GM21737 (cell line): ENCODE measurements around the gene SUFU.
A peak's percentile ranks its signal among the peaks of the same experiment; 100 is the strongest.
"Not testable (repeated sequence)": the region's sequence is repeated elsewhere in the genome, so short reads cannot be mapped to it uniquely, and the experiment has no call there.

Source experiments
- ATAC-seq: cut with Tn5 transposase; IDR thresholded peaks from one replicate; pipeline ENCODE4 v1.9.1; 2021; ENCODE audit warnings: mild to moderate bottlenecking, moderate library complexity; ENCODE audit not compliant: unreplicated experiment

SUFU gene

DNA sequence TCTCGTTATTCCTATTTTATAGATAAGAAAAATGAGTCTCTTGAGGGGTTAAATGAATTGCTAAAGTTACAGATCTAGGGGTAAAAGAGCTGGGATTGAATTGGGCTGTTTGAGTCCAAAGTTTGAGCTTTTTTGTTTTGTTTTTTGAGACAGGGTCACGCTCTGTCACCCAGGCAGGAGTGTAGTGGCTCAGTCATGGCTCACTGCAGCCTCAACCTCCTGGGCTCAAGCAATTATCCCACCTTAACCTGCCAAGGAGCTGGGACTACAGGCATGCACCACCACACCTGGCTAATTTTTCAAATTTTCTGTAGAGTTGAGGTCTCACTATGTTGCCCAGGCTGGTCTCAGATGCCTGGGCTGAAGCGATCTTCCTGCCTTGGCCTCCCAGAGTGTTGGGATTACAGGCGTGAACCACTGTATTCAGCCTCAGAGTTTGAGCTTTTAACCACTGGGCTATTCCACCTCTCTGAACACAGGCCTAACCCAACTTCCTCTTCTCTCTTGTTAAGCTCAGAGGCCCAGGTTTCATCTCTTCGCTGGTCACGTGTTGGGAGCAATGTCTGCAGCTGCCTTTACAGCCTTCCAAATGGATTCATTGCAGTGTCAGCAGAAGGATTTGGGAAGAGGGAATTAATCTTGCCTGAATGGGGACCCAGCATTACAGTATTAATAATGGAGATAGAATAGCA lies 8.0 kb downstream of the SUFU start:
- ATAC-seq: peak; percentile 76

DNA sequence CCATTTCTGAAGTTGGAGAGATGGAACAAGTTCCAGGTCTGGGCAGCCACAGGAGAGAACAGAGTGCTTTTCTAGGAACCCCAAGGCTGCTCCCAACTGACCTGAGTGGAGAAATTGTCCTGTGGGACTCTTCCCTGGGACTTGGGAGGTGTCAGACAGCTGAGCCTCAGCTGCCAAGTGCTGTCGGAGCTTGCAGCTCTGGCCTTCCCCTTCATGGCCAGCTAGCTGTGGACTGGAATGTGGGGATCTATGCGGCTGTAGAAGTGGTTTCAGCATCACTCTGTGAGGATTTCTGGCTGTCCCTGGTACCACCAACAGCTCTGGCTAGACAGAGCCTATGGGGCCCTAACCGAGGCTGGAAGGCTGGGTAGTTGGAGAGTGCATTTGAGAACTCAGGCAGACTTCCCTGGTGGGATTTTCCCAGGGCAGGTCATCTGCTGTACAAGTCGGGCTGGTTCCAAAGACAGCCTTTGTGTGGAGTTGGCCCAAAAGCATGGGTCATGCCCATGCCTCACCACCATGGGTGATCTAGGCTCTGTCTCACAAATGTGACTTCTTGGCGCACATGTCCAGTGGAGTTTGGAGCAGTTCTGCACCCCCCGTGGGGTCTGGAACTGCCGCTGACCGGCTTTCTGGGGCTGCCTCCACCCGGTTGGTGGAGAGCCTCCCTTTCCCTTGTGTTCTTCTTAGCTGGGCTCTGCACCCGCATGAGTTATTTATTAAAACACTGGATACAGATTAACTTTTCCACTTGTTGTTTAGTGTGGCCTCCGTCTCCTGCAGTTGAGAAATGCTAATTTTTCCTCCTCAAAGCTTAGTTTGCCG lies 10.9 kb downstream of the SUFU start:
- ATAC-seq: no peak

DNA sequence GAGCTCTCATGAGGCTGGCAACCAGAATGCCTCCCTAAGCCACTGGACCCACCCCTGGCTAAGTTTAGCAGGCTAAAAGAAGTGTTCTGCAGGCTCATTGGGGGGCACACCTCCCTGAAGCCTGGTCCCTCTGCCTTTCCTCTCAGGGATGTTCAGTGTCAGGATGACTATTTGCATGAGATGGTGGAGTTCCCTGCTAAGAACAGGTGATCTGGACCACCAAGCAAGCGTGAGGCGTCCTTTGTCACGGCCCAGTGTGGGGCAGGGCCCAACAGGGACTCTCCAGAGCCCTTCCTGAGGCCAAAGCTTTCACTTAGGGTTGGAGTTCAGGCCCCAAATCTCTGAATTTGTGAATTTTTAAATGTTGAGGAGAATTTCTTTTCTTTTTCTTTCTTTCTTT lies 12.0 kb downstream of the SUFU start:
- no peak for ATAC-seq

DNA sequence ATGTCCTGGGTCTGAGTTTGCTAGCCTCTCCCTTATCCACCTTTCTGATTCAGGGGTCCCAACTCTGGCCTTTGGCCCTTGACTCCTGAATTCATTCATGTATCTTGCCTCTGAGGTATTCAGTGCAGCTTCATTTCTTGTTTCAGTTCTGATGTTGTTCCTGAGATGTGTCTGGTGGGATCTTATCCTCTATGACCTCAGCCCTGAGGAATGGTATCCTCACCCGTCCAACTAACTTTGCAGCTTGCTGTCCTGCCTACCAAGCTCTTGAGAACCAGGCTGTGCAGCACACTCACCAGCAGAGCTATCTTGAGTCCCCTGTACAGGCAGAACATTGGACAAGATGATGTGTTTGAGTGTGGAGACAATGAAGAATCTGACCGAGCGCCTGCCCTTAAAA lies 13.8 kb downstream of the SUFU start:
- no peak for ATAC-seq

DNA sequence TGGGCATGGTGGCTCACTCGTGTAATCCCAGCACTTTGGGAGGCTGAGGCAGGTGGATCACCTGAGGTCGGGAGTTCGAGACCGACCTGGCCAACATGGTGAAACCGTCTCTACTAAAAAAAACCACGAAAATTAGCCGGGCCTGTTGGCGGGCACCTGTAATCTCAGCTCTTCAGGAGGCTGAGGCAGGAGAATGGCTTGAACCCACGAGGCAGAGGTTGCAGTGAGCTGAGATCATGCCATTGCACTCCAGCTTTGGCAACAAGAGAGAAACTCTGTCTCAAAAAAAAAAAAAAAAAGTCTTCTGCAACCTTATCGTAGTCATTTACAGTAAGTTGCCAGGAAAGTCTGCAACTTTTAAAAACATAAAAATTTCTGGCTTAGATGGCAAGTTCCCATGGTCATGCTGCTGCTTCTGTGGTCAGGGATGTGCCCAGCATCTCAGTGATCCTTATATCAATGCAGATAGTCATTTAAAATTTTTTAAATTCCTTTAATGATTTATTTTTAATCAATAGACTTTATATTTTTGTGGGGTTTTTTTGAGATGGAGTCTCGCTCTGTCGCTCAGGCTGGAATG lies 15.6 kb downstream of the SUFU start:
- no peak for ATAC-seq

DNA sequence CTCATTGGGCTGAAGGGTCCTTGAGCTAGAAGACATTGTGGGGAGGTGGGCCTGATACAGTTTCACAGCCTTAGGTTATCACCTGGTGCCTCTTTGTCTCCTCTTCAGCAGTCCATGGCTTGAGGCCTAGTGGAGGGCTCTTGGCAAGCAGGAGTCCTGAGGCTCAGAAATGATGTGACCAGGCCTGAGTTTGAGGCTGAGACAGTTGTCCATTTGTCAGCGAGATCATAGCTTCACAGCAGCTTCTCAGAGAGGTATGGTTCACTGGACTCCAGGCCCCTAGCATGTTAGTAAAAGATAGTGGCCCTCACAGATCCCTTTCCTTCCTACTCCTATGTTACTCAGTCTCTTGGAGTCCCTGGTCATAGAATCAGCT lies 19.1 kb downstream of the SUFU start:
- ATAC-seq: no peak

DNA sequence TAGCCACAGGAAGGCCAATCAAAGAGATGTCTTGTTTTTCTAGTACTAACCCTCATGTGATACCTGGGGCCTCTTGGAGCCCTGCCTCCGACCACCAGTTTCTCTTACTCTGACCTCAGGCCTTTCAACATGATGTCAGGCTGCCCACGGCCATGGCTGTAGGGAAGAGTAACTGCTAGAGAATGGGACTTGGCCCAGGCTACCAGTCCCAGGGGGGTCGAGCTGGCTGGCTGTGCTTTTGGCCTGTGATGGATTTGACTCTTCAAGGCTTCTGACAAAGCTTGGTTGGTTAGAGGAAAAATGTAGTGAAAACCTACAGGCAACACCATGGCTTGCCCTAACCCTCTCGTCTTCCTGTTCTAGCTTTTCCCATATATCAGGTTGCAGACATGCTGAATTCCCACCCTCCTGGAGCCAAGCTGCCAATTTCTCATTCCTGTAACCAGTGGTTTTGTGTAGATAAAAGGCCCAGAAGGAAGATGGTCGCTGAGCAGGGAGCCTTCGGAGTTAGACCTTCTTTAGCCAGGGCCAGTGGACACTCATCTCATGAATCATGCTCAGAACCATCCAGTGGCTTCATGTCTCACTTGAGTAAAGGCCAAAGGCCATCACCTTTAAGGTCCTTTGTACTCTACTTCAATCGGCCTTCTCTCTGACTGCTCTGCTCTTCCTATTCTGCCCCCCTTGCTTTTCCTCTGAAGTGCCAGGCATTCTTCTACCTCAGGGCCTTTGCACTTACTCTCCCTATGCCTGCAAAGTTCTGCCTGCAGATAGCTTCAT lies 19.7 kb downstream of the SUFU start:
- no peak for ATAC-seq

DNA sequence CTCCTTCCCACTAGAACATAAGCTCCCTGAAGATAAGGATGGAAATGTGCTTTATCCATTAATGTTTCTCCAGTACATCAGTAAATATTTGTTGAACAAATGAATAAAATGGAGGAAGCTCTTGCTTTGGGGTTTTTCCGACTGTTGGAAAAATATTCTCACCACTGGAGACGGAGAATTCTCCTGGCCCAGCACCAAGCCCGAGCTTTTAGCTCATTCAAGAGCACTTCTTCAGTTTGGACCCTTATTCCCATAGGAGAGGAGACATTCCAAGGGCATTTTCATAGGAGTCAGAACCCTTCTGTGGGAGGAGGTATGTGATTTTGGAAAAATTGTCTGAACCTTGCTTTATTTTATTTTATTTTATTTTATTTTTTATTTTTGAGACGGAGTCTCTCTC lies 21.0 kb downstream of the SUFU start:
- no peak for ATAC-seq

DNA sequence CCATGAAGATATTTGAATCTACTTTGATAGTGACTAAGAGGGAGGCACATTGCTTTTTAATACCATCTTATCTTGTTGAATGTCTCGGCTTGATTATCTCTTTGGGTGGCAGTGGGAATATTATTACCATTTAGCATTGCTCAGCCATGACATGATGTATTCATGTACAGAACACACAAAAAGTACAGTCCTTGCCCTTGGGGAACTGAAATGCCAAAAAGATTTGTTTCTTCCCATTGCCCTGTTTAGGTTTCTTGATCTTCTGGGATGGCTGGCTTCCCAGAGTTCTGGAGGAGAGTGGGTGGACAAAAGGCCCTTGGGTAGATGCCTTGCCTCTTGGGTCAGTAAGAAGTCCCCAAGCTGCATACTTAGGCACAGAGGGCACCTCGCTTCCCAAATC lies 23.8 kb downstream of the SUFU start:
- ATAC-seq: no peak

DNA sequence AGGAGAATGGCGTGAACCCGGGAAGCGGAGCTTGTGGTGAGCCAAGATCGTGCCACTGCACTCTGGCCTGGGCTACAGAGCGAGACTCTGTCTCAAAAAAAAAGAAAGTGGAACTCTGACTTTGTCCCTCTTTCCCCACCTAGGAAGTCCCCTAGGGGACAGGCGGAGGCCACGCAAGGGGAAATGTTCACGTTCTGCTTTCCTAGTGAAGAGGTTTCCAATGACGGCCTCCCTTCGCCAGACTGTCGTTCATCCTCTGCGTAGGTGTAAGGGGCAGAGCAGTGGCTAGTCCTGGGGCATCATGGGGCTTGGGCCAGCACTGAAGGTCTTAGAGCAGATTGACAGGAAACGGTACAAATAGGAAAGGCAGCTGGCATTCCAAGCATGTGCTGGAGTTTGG lies 30.6 kb downstream of the SUFU start:
- ATAC-seq: no peak

DNA sequence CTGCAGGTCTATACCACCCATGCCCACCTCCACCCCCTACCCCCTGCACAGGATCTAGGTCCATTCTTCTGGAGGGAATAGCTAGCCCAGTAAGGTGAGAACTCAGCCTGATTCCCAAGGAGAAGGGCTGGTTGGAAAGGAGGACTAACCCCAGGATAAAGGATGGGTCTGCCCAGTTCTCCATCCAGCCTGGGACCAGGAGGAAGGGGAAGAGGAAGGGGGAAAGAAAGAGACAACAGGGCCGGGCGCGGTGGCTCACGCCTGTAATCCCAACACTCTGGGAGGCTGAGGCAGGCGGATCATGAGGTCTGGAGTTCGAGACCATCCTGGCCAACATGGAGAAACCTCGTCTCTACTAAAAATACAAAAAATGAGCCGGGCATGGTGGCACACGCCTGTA lies 31.2 kb downstream of the SUFU start:
- not testable (repeated sequence) for ATAC-seq

DNA sequence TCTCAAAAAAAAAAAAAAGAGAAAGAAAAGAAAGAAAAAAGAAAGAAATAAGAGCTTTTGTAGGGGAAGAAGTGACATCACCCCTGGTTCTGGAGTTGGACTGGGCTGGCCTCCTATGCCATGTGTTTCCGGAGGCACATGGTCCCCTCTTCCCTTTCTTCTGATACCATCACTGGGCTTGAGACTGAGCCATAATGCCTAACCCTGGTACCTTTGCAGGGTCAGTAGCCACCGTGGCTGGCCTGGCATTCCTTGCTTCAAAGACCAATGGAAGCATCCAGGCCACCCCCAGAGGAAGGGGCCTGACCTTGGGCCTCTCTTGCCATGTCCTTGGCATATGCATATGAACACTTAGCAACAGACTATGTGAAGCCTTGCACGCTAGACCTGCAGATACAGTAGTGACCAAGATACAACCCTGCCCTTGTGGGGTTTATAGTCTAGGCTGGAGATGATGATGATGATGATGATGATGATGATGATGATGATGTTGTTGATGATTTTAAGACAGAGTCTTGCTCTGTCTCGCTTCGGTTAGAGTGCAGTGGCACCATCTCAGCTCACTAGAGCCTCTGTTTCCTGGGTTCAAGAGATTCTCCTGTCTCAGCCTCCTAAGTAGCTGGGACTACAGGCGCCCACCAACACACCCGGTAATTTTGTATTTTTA lies 31.8 kb downstream of the SUFU start:
- no peak for ATAC-seq

DNA sequence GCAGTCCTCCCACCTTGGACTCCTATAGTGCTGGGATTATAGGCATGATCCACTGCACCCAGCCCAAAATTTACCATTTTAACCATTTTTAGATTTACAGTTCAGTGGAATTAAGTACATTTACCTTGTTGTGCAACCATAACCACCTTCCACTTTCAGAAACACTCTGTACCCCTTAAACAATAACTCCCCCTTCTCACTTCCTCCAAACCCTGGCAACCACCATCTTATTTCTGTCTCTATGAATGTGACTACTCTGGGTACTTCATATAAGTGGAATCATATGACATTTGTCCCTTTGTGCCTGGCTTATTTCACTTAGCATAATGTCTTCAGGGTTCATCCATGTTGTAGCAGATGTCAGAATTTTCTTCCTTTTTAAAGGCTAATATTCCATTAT lies 33.6 kb downstream of the SUFU start:
- no peak for ATAC-seq

DNA sequence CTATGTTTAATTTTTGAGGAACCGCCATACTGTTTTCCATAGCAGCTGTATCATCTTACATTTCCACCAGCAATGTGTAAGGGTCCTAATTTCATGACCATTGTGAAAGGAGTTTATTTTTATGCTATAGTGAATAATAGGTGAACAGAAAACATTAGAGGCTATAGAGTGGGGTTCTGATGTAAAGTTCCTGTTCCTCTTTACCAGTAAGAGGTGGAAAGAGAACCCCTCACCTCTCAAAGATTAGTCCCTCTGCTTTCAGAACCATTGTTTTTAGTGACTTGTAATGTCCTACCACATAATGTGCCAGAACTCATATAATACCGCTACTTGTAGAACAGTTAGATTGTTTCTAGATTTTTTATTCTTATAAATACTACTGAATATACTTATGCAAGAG lies 34.2 kb downstream of the SUFU start:
- ATAC-seq: no peak

DNA sequence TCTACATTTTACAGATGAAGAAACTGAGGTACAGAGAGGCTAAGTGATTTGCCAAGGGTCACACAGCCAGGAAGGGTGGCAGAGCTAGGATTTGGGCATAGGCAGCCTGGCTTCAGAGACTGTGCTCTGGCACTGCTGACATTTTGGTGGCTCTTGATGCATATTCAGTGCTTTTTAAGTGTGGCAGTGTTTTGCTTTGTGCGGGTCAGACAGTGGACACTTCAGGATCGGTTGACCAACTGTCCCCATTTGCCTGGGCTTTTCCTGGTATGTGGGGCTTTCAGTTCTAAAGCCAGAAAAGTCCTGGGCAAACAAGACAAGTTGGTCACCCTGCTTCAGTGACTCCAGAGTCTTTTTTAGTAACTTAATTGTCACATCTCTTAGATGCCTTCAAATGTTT lies 35.0 kb downstream of the SUFU start:
- no peak for ATAC-seq

DNA sequence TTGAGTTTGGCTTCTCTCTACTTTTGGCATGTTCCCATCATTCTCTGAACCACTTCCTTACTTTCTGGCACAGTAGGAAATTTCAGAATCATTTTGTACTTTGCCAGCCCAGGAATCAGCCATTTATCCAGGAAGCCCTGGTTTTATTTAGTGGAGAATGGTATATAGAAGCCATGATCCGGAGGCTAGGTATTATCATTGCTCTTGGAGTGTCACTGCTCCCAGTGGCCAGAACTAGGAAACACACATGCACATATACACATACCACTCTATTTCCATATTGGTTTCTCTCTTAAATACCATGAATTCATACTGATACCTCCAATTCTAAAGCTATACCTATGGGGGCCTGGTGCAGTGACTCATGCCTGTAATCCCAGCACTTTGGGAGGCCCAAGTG lies 36.3 kb downstream of the SUFU start:
- ATAC-seq: no peak

DNA sequence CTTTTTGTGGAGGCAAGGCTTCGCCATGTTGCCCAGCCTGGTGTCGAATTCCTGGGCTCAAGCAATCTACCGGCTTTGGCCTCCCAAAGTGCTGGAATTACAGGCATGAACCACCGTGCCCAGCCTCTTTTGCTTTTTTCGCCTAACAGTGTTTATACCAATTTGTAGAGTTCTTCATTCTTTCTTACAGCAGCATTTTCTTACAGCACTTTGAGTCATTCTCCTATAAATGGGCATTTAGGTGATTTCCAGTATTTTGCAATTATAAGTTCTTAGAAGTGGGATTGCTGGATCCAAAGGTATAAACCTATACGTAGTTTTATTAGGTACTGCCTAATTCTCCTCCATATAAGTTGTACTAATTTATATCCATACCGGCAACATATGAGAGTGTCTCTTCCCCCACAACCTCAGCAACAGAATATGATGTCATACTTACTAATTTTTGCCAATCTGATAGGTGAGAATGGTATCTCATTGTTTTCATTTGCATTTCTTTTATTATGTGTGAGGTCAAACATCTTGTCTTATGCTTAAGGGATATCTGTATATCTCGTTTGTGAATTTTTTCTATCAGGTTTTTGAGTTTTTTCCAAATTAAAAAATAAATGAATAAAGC lies 39.1 kb downstream of the SUFU start:
- ATAC-seq: no peak

DNA sequence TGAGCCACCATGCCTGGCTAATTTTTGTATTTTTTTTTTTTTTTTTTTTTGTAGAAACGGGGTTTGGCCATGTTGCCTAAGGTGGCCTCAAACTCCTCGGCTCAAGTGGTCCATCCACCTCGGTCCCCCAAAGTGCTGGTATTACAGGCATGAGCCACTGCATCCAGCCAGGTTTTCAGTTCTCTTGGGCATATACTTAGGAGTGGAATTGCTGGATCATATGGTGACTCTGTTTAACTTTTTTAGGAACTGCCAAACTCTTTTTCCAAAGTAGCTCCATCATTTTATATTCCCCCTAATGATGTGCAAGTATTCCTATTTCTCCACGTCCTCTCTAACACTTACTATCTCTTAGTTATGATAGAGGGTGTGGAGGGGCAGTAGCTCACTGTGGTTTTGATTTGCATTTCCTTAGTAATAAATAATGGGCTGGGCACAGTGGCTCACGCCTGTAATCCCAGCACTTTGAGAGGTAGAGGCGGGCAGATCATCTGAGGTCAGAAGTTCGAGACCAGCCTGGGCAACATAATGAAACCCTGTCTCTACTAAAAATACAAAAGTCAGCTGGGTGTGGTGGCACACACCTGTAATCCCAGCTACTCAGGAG lies 41.6 kb downstream of the SUFU start:
- no peak for ATAC-seq

DNA sequence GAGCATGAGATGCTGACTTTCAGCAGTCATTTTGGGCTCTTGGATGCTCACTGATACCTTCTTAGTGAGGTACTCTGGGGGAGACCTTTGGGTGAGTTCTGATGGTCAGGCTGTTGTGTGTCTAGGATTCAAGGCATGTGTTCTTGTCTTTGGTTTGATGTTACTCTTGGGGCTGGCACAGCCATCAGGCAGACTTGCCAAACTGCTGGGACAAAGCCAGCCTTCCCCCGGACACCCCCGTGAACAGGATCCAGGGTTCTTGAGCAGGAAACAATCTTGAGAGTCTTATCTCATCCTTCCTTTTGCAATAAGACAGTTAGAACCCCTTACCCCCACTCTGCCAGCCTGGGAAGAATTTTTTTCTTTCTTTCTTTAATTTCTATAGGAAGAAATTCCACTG lies 42.2 kb downstream of the SUFU start:
- ATAC-seq: no peak
